GM19035 (cell line): ENCODE results near the gene ZFAND2B.
A peak's percentile ranks its signal among the peaks of the same experiment; 100 is the strongest.

ENCODE experiments used
- ATAC-seq: cut with Tn5 transposase; IDR thresholded peaks from one replicate; pipeline ENCODE4 v1.9.1; 2021; ENCODE audit not compliant: unreplicated experiment

The ZFAND2B gene

GRCh38 chr2:219206328-219207133, at the start of gene ZFAND2B:
Gene ZFAND2B, plus strand, starts transcription at chr2:219206782. Its CDS starts 206 bp downstream, at chr2:219206988.
- ATAC-seq: peak; percentile 97

GRCh38 chr2:219157396-219157795, 49.2 kb upstream of the ZFAND2B start:
- no peak for ATAC-seq

- no peak for ATAC-seq
These were observed 48.6 kb upstream of the ZFAND2B start for GRCh38 chr2:219158025-219158424.

- ATAC-seq: no peak
These were observed 48.0 kb upstream of the ZFAND2B start for GRCh38 chr2:219158586-219158985.

- ATAC-seq: no peak
These were observed 46.8 kb upstream of the ZFAND2B start for GRCh38 chr2:219159771-219160185.

GRCh38 chr2:219160186-219161017, 46.2 kb upstream of the ZFAND2B start, which contains the start of gene NHEJ1:
Gene NHEJ1, minus strand, starts transcription at chr2:219160815. Its CDS starts 2,453 bp downstream, at chr2:219158362.
- ATAC-seq: peak; percentile 88

- no peak for ATAC-seq
These were observed 45.5 kb upstream of the ZFAND2B start for GRCh38 chr2:219161097-219161496.

- ATAC-seq: no peak
These were observed 43.4 kb upstream of the ZFAND2B start for GRCh38 chr2:219163156-219163555.

- ATAC-seq: no peak
These were observed 41.3 kb upstream of the ZFAND2B start for GRCh38 chr2:219165058-219165911.

GRCh38 chr2:219167997-219168396, 38.6 kb upstream of the ZFAND2B start:
- ATAC-seq: no peak

GRCh38 chr2:219168526-219168925, 38.1 kb upstream of the ZFAND2B start:
- ATAC-seq: no peak

- no peak for ATAC-seq
These were observed 37.6 kb upstream of the ZFAND2B start for GRCh38 chr2:219168932-219169331.

GRCh38 chr2:219169930-219170654, 36.5 kb upstream of the ZFAND2B start, which contains the start of gene SLC23A3:
Gene SLC23A3, minus strand, starts transcription at chr2:219170029. Its CDS starts 45 bp downstream, at chr2:219169984.
- ATAC-seq: no peak

GRCh38 chr2:219171231-219171651, 35.3 kb upstream of the ZFAND2B start:
- ATAC-seq: no peak

- ATAC-seq: no peak
These were observed 34.1 kb upstream of the ZFAND2B start for GRCh38 chr2:219172231-219173154.

- no peak for ATAC-seq
These were observed 33.4 kb upstream of the ZFAND2B start for GRCh38 chr2:219173176-219173575.

- no peak for ATAC-seq
These were observed 32.4 kb upstream of the ZFAND2B start for GRCh38 chr2:219174146-219174545.

GRCh38 chr2:219174801-219175200, 31.8 kb upstream of the ZFAND2B start:
- no peak for ATAC-seq

GRCh38 chr2:219175486-219175885, 31.1 kb upstream of the ZFAND2B start:
- ATAC-seq: no peak
